RWPE1 (cell line): ENCODE measurements around the gene ACTL7A.
"Not testable (repeated sequence)": the region's sequence is repeated elsewhere in the genome, so short reads cannot be mapped to it uniquely, and the experiment has no call there.

ENCODE experiments used
- CTCF ChIA-PET: fragments of 350-600 bp; sonication (Branson Sonifier 250); formaldehyde crosslinking; extraction: SDS; loops from one replicate; lab custom pipeline; 2021; lab: Yijun Ruan, JAX
- POLR2A ChIA-PET: fragments of 400-600 bp; formaldehyde crosslinking; extraction: SDS; loops from one replicate; lab custom pipeline; 2020; ENCODE audit warnings: antibody characterized with exemption; ENCODE audit not compliant: low non-redundant PET; lab: Yijun Ruan, JAX
- DNase-seq: peaks from one replicate; pipeline ENCODE4 v3.0.0; 2012; ENCODE audit warnings: low spot score
- H3K27ac ChIP-seq: fragments of 450-650 bp; 2 replicates; pipeline ENCODE4 v1.5.1; 2017
- CTCF ChIP-seq: fragments of 450-650 bp; conservative IDR thresholded peaks from 2 replicates; pipeline ENCODE4 v1.5.1; 2017; ENCODE audit warnings: low read depth, mild to moderate bottlenecking

The ACTL7A gene

GRCh38 chr9:108844856-108845255 lies 17.2 kb upstream of the ACTL7A start:
- no peak overlapping the region for H3K27ac ChIP-seq
- ChIA-PET POLR2A (no interaction called here), CTCF (no interaction called here)
- no peak for DNase-seq
- no peak for TF ChIP-seq CTCF

GRCh38 chr9:108845507-108845906 lies 16.6 kb upstream of the ACTL7A start:
- ChIA-PET POLR2A (no interaction called here), CTCF (no interaction called here)
- no peak for DNase-seq
- TF ChIP-seq CTCF, result no peak
- no peak overlapping the region for H3K27ac ChIP-seq

- no peak for TF ChIP-seq CTCF
- ChIA-PET POLR2A (no interaction called here), CTCF (interaction anchor here (0.7 kb wide), 1 partner anchor 30 kb away, joined by 4 read pairs; no protein-coding TSS in a partner anchor)
- no peak for DNase-seq
- H3K27ac ChIP-seq, result no peak overlapping the region
Measured at GRCh38 chr9:108845947-108846346, 16.1 kb upstream of the ACTL7A start.

GRCh38 chr9:108848296-108848695 lies 13.8 kb upstream of the ACTL7A start:
- POLR2A ChIA-PET, DNase-seq: not testable (repeated sequence)
- CTCF ChIA-PET, result interaction anchor here (0.6 kb wide), 1 partner anchor 311 kb away, joined by 3 read pairs; no protein-coding TSS in a partner anchor
- H3K27ac ChIP-seq, result peak overlapping the region; percentile 63

- POLR2A ChIA-PET, result no interaction called here
- CTCF ChIA-PET, result interaction anchor here (0.6 to 3.0 kb wide), 7 partner anchors 14 to 1405 kb away, joined by 3 to 7 read pairs (median 3); no protein-coding TSS in a partner anchor
- TF ChIP-seq CTCF, result peak; percentile 79
- DNase-seq, result peak; percentile 77
- H3K27ac ChIP-seq, result no peak overlapping the region
Measured at GRCh38 chr9:108850293-108850897, 11.7 kb upstream of the ACTL7A start.

- ChIA-PET CTCF (interaction anchor here (0.6 to 3.0 kb wide), 4 partner anchors 15 to 1406 kb away, joined by 3 to 7 read pairs (median 4); no protein-coding TSS in a partner anchor), POLR2A (no interaction called here)
- TF ChIP-seq CTCF, result no peak
- no peak overlapping the region for H3K27ac ChIP-seq
- DNase-seq, result no peak
Measured at GRCh38 chr9:108851138-108851537, 10.9 kb upstream of the ACTL7A start.

GRCh38 chr9:108852079-108852478 lies 10.0 kb upstream of the ACTL7A start:
- TF ChIP-seq CTCF, result no peak
- H3K27ac ChIP-seq, result no peak overlapping the region
- DNase-seq, result no peak
- ChIA-PET POLR2A (no interaction called here), CTCF (interaction anchor here (0.6 to 3.0 kb wide), 2 partner anchors 102 to 259 kb away, joined by 3 to 7 read pairs; no protein-coding TSS in a partner anchor)
